Glomerular visceral epithelial cell (primary cell): ENCODE results near the gene MBLAC1.

ENCODE experiments used
- DNase-seq: peaks from one replicate; pipeline ENCODE4 v3.0.0-alpha.2; 2016; ENCODE audit errors: extremely low spot score

The MBLAC1 gene

GRCh38 chr7:100126931-100127865, at the start of gene MBLAC1:
MBLAC1 (plus strand) TSS chr7:100126967; CDS start chr7:100127396, 429 bp downstream.
- peak; percentile 92 for DNase-seq

DNA sequence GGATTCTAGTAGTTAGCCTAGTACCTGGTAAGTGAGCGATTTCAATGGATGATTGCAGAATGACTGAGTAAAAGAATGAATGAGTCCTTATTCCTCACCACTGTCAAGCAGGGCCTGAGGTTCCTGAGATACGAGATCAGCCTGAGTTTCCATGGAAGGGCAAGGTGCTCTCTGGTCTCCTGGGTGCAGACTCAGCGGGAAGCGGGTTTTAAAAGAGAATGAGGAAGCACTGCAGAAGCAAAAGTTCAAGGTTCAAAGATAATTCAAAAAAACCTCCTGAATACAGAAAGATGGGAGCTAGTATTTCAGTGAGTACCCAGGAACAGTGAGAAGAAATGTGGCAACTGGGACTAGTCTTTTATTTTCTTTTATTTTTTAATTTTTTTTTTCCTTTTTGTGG, 49.6 kb upstream of the MBLAC1 start:
- DNase-seq, result no peak

- DNase-seq, result no peak
Measured at GRCh38 chr7:100079024-100079560, 47.7 kb upstream of the MBLAC1 start.

DNA sequence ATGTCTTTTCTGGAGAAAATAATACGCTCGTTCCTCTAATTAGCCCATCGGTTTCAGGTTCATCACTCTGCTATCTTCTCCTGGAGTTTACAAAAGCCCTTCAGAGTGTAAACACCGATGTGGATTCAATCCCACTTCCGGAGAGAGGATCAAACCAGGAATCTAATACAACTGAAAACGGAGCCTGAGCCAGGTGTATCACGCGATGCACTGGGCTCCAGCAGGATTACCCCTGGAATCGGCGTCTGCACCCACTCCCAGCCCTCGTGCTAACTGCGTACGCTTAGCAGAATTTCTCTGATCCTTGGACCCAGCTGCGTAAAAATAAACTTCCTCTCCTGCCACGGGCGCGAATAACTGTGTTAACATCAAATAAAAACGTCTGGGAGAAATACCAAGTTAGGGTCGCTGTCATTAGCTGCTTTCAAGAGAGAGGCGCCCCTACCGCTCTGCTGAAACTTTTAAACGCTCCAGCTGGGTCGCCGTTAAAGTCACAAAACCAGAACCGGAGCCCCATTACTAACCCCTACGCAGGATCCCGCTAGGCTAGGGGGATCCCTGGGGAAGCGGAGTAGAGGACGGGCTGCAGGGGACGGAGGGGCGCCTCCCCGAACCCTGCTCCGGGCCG, 45.7 kb upstream of the MBLAC1 start:
- DNase-seq, result no peak

DNA sequence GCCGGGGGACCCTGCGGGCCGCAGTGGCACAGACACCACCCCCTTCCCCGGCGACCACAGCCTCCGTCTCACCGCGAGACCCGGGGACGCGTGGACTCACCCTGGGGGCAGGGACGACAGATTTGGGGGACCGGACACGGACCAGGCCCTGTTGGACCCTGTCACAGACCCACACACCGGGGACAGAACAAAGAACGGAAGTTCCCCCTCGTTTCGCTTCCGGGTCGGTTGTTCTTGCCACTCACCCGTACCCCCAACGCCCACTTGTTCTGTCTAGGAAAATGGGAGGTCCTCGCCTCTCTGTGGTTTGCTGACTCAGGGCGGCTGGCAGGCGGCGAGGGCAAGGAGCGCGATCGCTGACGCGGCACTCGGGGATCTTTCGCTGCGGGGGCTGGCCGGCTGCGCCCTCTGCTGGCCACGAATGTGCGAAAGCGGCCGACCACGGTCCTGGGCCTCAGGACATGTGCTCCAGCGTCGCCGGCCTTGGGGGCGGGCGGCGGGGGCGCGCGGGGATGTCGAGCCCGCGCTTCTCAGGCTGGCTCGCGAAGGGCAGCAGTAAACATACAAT, 45.1 kb upstream of the MBLAC1 start, which contains the start of gene ZNF3:
Gene ZNF3, minus strand, starts transcription at position 189 of the 568 bp plus-strand sequence. CDS start 4,366 bp downstream, outside the sequence.
- peak; percentile 98 for DNase-seq

DNA sequence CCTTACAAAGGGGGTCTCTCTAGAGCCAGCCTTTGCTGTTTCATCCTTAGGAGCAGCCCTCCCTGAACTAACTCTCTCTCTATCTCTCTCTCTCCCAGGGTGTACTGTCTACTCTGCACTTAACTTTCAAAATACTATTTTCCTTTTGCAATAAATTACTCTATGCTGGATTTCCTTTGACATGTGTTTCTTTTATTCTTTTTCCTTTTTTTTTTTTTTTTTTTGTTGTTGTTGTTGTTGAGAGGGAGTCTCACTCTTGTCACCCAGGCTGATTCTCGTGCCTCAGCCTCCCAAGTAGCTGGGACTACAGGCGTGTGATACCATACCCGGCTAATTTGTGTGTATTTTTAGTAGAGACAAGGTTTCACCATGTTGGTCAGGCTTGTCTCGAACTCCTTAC, 43.8 kb upstream of the MBLAC1 start:
- DNase-seq, result no peak

- no peak for DNase-seq
Measured at GRCh38 chr7:100085515-100085914, 41.3 kb upstream of the MBLAC1 start.

DNA sequence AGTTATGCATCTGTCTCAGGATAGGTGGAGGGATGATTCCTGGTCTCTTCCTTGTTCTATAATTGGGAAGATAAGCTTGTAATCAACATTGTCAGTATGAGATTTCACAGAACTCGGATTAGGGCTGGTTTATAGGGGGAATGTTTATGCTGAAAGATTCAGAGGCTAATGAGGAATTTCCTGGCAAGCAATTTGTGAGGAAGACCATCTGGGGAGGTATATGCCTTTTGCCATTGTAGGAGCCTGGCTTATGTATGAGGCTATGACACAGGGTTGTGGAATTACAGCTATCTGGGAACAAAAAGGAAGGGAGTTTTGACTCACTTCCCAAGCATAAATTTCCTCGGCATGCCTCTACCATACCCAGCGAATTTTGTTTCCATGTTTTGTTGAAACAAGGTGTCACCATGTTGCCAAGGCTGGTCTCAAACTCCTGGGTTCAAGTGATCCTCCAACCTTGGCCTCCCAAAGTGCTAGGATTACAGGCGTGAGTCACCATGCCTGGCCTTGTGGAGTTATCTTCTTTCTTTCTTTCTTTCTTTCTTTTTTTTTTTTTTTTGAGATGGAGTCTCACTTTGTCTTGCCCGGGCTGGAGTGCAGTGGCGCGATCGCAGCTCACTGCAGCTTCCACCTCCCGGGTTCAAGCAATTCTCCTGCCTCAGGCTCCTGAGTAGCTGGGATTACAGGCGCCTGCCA, 39.6 kb upstream of the MBLAC1 start:
- DNase-seq, result peak; percentile 72

DNA sequence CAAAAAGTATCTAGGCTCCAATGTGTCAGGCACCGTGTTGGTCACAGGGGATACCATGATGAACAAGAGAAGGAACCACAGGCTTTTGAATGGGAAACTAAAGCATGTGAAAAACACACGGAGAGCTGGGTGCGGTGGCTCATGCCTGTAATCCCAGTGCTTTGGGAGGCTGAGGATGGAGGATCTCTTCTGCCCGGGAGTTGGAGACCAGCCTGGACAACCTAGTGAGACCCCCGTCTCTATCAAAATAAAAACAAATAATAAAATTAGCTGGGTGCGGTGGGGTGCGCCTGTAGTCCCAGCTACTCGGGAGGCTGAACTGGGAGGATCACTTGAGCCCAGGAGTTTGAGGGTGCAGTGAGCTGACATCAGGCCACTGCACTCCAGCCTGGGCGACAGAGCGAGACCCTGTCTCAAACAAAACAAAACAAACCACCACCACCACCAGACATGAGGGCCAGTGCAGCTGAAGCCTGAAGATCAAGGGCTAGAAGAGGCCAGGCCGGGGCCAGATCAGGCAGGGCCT, 38.6 kb upstream of the MBLAC1 start:
- DNase-seq, result no peak

GRCh38 chr7:100088621-100089457, 37.9 kb upstream of the MBLAC1 start, which contains the start of gene COPS6:
COPS6 (plus strand) TSS chr7:100088969; CDS start chr7:100088991, 22 bp downstream.
- DNase-seq, result peak; percentile 65

DNA sequence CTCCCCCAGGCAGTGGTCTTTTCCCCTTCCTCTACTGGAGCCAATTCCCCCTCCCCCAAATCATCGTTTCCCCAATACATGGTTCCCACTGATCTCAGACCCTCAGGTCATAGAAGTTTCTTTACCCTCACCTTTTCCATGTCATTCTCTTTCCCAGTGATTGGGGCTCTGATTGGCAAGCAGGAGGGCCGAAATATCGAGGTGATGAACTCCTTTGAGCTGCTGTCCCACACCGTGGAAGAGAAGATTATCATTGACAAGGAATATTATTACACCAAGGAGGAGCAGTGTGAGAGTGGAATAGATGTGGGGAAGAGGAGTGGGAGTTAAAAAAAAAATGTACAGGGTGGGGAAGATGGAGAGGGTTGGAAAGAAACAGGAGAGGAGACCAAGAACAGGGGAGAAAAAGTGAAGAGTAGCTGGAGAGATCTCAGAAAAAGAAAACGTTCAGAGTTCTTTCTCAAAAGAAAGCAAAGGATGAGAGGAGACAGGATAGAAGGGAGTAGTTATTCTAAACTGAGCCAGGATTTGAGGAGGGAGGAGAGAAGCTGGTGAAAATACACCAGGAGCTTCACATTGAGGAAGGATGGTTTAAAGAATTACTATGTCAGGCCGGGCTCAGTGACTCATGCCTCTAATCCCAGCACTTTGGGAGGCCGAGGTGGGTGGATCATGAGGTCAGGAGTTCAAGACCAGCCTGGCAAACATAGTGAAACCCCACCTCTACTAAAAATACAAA, 37.1 kb upstream of the MBLAC1 start:
- peak; percentile 32 for DNase-seq

GRCh38 chr7:100090527-100091410, 36.0 kb upstream of the MBLAC1 start:
- no peak for DNase-seq

GRCh38 chr7:100091411-100092181, 35.2 kb upstream of the MBLAC1 start:
- DNase-seq, result peak; percentile 30

GRCh38 chr7:100093054-100093453, 33.7 kb upstream of the MBLAC1 start:
- no peak for DNase-seq

DNA sequence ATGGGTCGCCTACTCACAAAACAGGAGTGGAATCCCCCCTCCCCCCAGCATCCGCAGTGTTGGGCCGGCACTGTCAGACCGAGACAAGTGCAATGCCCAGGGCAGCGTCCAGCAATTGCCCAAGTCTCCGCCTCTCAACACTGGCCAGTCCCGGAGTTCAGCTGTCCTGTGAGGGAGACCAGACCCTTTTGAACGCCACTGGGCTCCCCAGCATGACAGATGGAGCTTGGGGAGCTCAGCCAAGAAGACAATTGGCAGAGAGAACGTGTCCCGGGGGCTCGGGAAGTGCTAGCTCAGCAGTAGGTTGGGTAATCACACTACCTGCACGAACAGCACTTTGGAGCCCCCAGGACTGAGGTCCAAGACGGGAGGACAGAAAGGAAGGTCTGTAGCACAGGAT, 33.3 kb upstream of the MBLAC1 start:
- no peak for DNase-seq

DNA sequence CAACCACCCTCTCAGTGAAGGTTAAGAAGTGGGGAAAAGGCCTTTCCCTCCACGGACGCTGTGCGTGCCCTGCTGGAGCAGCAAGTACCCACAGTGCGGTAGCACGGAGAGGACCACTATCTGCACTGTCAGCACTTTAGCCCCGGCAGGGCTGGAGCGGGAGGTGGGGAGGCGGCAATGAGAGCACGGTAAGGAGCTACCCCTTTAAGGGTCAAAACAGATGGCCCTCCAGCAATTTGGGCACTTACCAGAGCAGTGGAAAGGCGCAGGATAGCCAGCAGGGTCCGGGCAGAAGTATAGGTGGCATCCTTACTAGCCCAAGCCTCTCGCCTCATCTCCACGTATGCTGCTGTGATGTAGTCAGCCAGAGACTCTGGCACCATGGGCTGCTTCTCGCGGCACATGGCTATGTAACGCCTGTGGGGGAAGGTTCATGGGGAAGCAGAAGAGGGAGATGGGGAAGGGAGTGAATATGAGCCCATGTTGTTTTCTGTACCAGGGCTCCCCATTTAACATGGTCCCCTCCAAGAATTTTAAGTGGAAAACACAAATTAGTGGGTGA, 32.8 kb upstream of the MBLAC1 start:
- no peak for DNase-seq

DNA sequence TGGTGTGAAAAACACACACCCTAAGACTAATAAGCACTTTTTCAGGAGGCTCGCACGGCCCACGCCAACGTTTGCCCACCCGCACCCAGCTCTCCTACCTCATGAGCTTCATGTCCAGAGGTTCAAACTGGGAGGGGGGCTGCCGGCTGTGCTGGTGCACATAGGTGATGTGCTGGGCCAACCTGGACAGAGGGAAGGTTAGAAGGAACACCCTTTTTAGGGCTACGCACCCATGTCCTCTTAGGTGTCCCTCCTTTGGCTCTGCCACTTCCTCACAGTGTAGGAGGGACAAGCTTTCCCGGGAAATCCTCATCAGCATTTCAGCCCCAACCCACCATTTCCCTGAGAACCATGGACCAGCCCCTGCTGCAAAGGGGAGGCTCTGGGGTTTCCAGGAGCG, 31.5 kb upstream of the MBLAC1 start:
- no peak for DNase-seq

GRCh38 chr7:100095704-100096103, 31.1 kb upstream of the MBLAC1 start:
- DNase-seq, result no peak
